Measurements from ENCODE around the gene PTPRM. TPM values are rescaled to one million over a fixed set of nuclear protein-coding genes. Genes with fewer than 3 reads are reported as not detected.

PTPRM gene
- total RNA-seq, 4 donors from 2014 or later: 62.7 to 94.0 (median 76.0) TPM

GRCh38 chr18:7821784-7822183 is 254.7 kb downstream of the PTPRM start:
- no peak for TF ChIP-seq CTCF (IDR thresholded peaks at IDR 0.05)
- no peak for TF ChIP-seq POLR2AphosphoS5 (IDR thresholded peaks at IDR 0.05)
- TF ChIP-seq EP300 (IDR thresholded peaks at IDR 0.05): no peak
- no peak overlapping the region for H3K4me3 ChIP-seq
- H3K36me3 ChIP-seq: no peaks in the 10 kb centered on the region
- peaks cover 41 to 59% (median 50%) of the 10 kb centered on the region in 4 donors for H3K4me1 ChIP-seq
- no peak for DNase-seq (ENCODE audit: extremely low spot score)
- no peaks in the 10 kb centered on the region for H3K27me3 ChIP-seq
- no peak overlapping the region for H3K27ac ChIP-seq (replicated peaks in 1 of 4)
- H3K9me3 ChIP-seq: no peaks in the 10 kb centered on the region
- intact Hi-C loops (cut with DNase I): no loop called here
- 68% methylated on average over 1 of the region's 1 CpG for WGBS

DNA sequence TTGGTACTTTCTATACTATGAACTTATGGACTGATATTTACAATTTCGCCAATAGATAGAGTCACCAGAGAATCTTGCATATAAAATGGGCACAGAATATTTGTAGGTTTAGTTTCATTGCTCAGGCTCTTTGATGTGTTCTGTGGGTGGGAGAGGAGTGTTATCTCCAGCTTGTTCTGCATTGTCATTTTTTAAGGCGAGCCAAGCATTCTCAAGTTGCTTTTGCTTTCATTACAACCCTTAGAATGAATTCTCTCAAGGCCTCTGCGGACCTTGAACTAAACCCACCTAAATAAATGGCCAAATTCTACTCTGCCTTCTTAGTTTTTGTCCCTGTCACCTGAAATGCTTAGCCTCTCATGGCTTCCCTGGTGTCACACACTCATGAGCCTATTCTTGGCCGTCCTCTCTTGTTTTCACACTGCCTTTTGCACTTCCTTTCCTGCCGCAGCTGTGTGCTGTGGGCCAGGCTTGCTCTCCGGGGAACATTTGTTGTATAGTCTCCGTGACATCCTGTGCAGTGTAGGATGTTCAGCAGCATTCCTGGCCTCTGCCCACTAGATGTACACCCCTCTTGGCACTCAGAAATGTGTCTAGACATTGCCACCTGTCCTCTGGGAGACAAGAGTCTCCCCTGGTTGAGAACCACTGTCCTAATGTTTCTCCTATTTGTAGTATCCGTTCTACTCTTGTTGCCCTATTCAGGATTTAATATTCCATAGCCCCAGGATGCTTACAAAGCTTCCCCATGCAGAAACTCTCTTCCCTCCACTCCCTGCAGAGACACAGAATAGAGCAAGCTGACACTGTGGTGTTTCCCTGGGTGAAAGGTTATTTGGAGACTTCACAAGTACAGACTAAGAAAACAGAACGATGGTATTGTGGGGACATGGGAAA is 255.6 kb downstream of the PTPRM start:
- H3K9me3 ChIP-seq: no peaks in the 10 kb centered on the region
- no peaks in the 10 kb centered on the region for H3K36me3 ChIP-seq
- 62% methylated on average over 9 of the region's 9 CpGs for WGBS
- H3K27ac ChIP-seq (replicated peaks in 1 of 4): no peak overlapping the region
- DNase-seq (ENCODE audit: extremely low spot score): no peak
- TF ChIP-seq POLR2AphosphoS5 (IDR thresholded peaks at IDR 0.05) (no peak), EP300 (IDR thresholded peaks at IDR 0.05) (no peak), POLR2A (IDR thresholded peaks at IDR 0.05; ENCODE audit: low read depth) (no peak), CTCF (IDR thresholded peaks at IDR 0.05) (no peak)
- intact Hi-C loops (cut with DNase I): no loop called here
- H3K4me3 ChIP-seq: peak overlapping the region in 1 of 4 donors; percentile 3
- H3K4me1 ChIP-seq: peaks cover 38 to 51% (median 44%) of the 10 kb centered on the region in 4 donors
- H3K27me3 ChIP-seq: no peaks in the 10 kb centered on the region

DNA sequence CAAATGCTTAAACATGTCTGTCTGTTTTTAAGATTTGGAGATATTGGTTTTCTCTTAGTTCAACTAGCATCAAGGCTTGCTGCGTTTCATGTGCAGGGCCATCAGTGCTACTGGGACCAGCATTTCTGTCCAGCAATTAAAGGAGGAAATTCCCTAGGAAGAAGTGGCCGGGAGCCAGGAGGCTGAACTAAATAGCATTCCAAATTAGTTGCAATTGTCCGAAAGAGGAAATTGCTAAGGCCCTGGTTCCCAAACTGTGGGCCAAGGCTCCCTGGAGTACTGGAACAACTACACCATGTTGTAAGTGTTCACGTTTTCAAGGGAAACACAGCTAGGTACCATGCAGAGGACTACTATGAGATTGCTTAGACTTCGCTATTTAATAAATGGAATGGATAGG is 257.9 kb downstream of the PTPRM start:
- WGBS: 77% methylated on average over 5 of the region's 5 CpGs

GRCh38 chr18:7830468-7830867 is 263.4 kb downstream of the PTPRM start:
- no peak overlapping the region for H3K27ac ChIP-seq (replicated peaks in 1 of 4)
- no peaks in the 10 kb centered on the region for H3K27me3 ChIP-seq
- TF ChIP-seq POLR2A (IDR thresholded peaks at IDR 0.05; ENCODE audit: low read depth) (no peak), CTCF (IDR thresholded peaks at IDR 0.05) (no peak), POLR2AphosphoS5 (IDR thresholded peaks at IDR 0.05) (no peak), EP300 (IDR thresholded peaks at IDR 0.05) (no peak)
- H3K36me3 ChIP-seq: no peaks in the 10 kb centered on the region
- H3K9me3 ChIP-seq: no peaks in the 10 kb centered on the region
- no peak overlapping the region for H3K4me3 ChIP-seq
- DNase-seq (ENCODE audit: extremely low spot score): no peak
- 89% methylated on average over 3 of the region's 3 CpGs for WGBS
- intact Hi-C loops (cut with DNase I): no loop called here
- no peaks in the 10 kb centered on the region for H3K4me1 ChIP-seq

More for the DNA sequence above, 257.9 kb downstream of the PTPRM start:
- no peak overlapping the region for H3K4me3 ChIP-seq
- intact Hi-C loops (cut with DNase I): no loop called here
- H3K9me3 ChIP-seq: no peaks in the 10 kb centered on the region
- H3K27me3 ChIP-seq: no peaks in the 10 kb centered on the region
- H3K4me1 ChIP-seq: peaks cover 35 to 44% (median 41%) of the 10 kb centered on the region in 4 donors
- TF ChIP-seq EP300 (IDR thresholded peaks at IDR 0.05) (no peak), POLR2AphosphoS5 (IDR thresholded peaks at IDR 0.05) (peak in 1 of 2 donors; percentile 24)
- DNase-seq (ENCODE audit: extremely low spot score): no peak
- H3K36me3 ChIP-seq: no peaks in the 10 kb centered on the region
- H3K27ac ChIP-seq (replicated peaks in 1 of 4): no peak overlapping the region

DNA sequence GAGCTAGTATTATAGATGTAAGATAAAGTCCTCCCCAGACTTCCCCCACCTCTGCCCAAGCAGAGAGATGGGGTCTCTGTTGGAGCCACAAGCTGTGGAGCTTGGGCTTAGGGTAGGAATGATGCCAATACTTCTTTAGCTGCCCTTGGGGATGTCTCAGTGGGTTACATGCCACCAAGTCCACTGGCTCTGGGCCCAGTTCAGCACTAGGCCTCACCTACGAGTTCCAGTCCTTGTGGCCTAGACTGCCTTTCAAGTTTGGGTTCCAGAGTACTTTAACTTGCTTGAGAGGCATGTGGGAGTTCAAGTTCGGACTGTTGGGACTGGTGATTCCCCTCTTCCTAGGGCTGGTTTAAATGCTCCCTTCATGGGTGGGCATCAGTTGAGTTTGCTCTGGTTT is 272.4 kb downstream of the PTPRM start:
- 60% methylated on average over 1 of the region's 2 CpGs for WGBS

More for the DNA sequence above, 272.4 kb downstream of the PTPRM start:
- Histone ChIP-seq H3K36me3 (no peaks in the 10 kb centered on the region), H3K4me1 (peaks cover 11 to 30% (median 21%) of the 10 kb centered on the region in 4 donors), H3K27me3 (no peaks in the 10 kb centered on the region), H3K4me3 (no peak overlapping the region), H3K27ac (replicated peaks in 1 of 4) (no peak overlapping the region), H3K9me3 (peaks cover 0 to 5% (median 2%) of the 10 kb centered on the region in 4 donors)
- intact Hi-C loops (cut with DNase I): no loop called here
- TF ChIP-seq CTCF (IDR thresholded peaks at IDR 0.05) (no peak), EP300 (IDR thresholded peaks at IDR 0.05) (no peak), POLR2AphosphoS5 (IDR thresholded peaks at IDR 0.05) (no peak), POLR2A (IDR thresholded peaks at IDR 0.05; ENCODE audit: low read depth) (no peak)
- no peak for DNase-seq (ENCODE audit: extremely low spot score)

Measured in esophagus muscularis mucosa (tissue), 4 donors.